Activated CD4-positive, CD25-positive, alpha-beta regulatory T cell treated with anti-CD3 and anti-CD28 coated beads, Interleukin-2, amount 50 U/mL, for 16 hours (primary cell): Measurements from ENCODE around the gene SWAP70.

Source experiments
- DNase-seq: peaks from one replicate; pipeline ENCODE4 v3.0.0-alpha.2; 2020; ENCODE audit warnings: low read depth, low spot score

The SWAP70 gene

DNA sequence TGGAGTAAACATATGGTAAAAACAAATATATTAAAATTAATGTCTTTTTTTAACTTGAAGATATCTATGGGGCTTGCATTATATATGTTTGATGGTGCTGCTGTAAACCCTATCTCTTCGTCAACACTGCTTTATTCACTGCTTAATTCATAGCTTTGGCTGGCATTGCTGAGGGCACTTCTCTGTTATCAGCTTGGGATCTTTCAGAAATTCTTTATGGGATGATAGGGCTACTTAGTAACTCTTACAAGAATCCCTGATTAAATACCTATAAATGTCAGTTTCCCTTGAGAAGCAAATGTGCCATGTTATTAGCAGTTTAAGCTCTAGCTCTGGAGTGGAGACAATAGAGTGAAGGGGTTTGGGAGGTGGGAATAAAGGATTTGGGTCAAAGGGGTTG is 112.3 kb downstream of the SWAP70 start:
- DNase-seq = no peak

- no peak for DNase-seq
Measured at GRCh38 chr11:9777066-9777465, 113.2 kb downstream of the SWAP70 start.

DNA sequence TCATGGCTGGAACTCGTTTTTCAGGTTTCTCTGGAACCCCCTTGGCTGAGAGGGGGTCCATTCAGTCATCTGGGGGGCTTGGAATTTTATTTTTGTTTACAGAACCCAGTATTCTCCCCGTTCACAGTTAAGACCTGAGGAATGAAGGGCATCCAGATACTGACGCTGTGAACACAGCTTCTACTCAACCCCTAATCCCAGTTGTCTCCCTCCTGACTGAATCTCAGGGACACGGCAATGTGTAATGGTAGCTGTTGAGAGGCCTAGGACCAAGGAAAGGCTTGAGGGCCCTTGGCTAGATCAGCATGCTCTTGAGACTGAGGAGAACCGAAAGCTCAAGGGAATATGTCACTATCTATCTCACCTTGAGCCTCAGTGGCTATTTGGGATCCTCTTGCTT is 113.6 kb downstream of the SWAP70 start:
- no peak for DNase-seq

DNA sequence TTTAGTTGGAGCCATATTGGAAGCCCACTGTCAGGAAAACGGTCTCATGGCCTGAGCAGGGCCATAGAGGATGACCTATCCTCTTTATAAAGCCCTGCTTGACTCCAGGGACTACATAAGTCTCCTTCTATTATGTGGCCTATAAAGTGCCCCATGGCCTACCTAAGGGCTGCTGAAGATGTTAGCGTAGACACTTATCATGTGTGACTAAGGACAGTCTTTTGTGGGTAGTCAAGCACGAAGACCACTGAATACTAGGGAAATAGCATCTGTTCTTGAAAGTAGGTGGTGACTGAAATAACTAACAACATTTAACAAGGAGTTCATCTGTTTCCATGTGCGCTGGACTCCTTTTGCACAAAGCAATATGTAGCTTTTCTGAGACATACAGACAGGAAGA is 117.1 kb downstream of the SWAP70 start:
- DNase-seq = no peak

- DNase-seq = no peak
Measured at GRCh38 chr11:9783986-9784385, 120.1 kb downstream of the SWAP70 start.

DNA sequence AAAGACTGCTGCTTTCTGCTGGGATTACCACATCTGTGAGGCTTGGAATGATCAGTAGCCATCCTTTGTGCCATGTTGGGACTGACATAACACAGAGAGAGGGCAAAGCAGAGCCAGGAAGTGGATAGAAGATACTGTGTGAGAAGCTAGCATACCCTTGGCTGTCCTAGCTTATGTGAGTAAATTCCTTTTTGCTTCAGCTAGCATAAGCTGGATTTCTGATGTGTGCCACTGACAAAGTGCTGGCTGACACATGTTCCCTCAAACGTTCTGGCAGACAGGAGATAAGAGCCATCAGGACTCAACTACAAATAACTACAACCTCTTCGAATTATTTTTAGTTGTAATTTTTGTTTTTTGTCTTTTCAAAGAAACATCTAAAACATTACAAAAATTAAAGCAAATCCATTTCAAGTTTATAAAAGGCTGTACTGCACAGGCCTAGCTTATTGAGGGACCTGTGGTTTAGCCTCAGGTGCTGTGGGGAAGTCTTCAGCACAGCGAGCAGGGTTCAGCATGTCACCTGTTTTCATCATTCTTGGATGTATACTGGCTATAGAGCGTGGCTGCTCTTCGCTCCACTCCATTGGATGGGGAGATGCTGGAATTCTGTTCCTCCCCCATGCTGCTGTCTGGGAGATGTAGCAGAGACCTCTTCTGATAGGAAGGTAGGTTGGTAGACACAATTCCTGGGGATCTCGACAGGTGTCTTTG is 120.9 kb downstream of the SWAP70 start:
- no peak for DNase-seq

- no peak for DNase-seq
Measured at GRCh38 chr11:9787260-9787659, 123.4 kb downstream of the SWAP70 start.

DNA sequence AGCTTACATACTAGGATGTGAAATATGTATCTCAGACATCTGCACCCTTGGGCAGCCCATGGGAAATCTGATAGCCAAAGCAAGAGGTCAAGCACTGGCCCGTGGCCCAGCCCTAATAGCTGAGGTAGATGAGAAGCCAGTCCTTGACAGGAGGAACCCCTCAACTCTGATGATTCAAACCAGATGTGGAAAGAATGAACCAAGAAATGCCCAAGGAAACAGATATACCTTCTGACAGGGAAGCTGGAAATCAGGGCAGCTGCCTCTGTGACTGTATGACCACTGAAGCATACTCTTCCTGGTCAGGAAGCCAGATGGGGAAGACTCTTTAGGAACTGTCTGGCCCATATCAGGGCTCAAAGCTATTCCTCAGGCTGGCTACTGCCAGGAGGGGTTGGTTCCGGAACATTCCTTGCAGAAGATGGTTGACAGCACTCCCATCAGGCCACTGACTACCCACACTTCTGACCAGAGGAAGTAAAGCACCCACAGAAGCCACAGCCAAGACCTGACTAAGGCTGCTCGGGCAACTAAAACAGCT is 124.2 kb downstream of the SWAP70 start:
- DNase-seq = no peak

- DNase-seq = no peak
Measured at GRCh38 chr11:9789910-9790309, 126.0 kb downstream of the SWAP70 start.

DNA sequence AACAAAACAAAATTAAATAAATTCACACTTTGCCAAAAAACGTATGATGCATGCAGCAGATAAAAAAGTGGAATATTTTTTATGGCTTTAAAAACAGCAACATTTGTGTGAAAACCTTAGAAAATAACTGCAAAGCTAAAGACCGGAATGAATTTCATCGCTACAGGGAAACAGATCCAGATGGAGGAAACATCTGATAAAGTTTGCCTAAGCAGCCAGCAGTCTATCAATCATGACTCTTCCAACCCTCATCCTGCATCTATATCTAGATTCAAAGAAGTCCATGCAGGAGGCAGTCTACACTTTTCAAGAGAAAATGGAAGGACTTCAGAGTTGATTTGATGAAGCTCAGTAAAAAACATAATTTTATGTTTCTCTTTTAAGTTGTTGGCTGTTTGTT is 126.8 kb downstream of the SWAP70 start:
- DNase-seq = no peak

- no peak for DNase-seq
Measured at GRCh38 chr11:9796266-9796665, 132.4 kb downstream of the SWAP70 start.

GRCh38 chr11:9796854-9797253 is 133.0 kb downstream of the SWAP70 start:
- no peak for DNase-seq

- no peak for DNase-seq
Measured at GRCh38 chr11:9797300-9797699, 133.4 kb downstream of the SWAP70 start.

GRCh38 chr11:9799886-9800285 is 136.0 kb downstream of the SWAP70 start:
- no peak for DNase-seq

DNA sequence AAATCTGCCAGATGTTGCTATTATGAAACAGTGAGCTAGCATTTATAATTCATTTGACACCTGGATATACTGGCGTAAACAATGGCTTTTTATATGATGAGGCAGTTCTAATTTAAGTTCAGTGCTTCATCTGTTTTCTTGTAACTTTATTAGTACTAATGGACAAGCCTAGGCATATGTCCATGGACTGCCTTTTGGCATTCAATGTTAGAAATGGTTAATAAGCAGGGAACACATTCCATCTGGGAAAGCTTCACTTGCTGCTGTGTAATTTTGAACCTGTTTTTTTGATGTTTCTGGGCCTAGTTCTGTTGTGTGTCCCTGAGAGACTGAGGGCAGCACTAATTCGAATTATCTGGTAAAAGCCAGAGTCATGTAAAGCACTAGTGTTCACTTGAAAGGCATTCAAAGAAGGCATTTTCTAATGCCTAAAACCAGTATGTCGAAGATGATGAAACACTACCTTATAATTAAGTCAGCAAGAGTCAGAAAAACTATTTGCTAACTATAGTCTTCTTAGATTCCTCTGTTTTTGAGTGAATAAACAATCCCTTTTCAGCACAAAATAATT is 138.5 kb downstream of the SWAP70 start:
- DNase-seq = no peak
